Measurements from ENCODE around the gene STUM. TPM values are rescaled to one million over a fixed set of nuclear protein-coding genes. Genes with fewer than 3 reads are reported as not detected.

The STUM gene
- total RNA-seq, 1 donor from 2014 or later, result 0.85 TPM

DNA sequence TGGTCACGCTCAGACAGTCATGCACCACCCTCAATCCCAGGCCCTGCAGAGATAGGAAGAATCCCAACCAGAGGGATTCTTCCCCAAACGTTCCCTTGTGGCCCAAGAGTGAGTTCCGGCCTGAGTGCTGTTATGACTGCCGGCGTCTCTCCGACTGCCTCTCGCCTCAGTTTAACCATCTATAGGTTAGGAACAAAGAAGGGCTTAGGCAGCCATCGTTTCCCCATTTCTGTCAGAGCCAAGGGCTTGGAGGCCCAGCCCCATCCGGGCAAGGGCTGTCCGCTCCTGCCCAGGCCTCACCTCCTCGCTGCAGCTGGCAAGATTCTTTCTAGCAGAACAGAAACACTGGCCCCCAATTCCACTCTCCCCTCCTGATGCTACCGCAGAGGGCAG lies 58.7 kb downstream of the STUM start:
- Histone ChIP-seq H3K27ac (replicated peaks) (no peak overlapping the region), H3K4me1 (peaks cover 59% of the 10 kb centered on the region), H3K36me3 (no peaks in the 10 kb centered on the region), H3K27me3 (ENCODE audit: low read depth) (no peaks in the 10 kb centered on the region), H3K9me3 (replicated peaks) (no peaks in the 10 kb centered on the region), H3K4me3 (no peak overlapping the region)
- no peak for DNase-seq
- intact Hi-C loops (cut with micrococcal nuclease), result loop anchor here (10.0 kb wide), 1 partner anchor 62 kb away; the partner anchor contains the start of gene STUM
- TF ChIP-seq, protein P1, sequence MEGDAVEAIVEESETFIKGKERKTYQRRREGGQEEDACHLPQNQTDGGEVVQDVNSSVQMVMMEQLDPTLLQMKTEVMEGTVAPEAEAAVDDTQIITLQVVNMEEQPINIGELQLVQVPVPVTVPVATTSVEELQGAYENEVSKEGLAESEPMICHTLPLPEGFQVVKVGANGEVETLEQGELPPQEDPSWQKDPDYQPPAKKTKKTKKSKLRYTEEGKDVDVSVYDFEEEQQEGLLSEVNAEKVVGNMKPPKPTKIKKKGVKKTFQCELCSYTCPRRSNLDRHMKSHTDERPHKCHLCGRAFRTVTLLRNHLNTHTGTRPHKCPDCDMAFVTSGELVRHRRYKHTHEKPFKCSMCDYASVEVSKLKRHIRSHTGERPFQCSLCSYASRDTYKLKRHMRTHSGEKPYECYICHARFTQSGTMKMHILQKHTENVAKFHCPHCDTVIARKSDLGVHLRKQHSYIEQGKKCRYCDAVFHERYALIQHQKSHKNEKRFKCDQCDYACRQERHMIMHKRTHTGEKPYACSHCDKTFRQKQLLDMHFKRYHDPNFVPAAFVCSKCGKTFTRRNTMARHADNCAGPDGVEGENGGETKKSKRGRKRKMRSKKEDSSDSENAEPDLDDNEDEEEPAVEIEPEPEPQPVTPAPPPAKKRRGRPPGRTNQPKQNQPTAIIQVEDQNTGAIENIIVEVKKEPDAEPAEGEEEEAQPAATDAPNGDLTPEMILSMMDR (IDR thresholded peaks at IDR 0.05; ENCODE audit: borderline replicate concordance), result no peak

DNA sequence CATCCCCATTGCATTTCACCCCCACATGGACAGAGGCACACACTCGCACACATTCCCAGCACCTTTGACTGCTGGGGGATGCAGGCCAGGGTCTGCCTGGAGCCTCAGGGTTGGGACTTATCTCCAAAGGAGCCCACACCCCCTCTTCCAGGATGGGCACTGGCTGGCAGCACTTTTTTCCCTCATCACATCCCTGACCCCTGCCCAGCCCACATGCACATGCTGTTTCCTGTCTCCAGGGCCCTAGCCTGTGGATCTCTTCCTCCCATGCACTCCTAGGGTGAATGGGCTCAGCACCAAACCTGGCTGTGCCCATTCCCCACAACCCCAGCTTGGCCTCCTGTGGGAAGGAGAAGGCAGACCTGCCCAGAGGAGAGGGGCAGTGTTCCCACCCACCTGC lies 59.3 kb downstream of the STUM start:
- H3K4me3 ChIP-seq, result no peak overlapping the region
- TF ChIP-seq, protein P1 (IDR thresholded peaks at IDR 0.05; ENCODE audit: borderline replicate concordance), result no peak
- H3K27me3 ChIP-seq (ENCODE audit: low read depth), result no peaks in the 10 kb centered on the region
- intact Hi-C loops (cut with micrococcal nuclease), result loop anchor here (10.0 kb wide), 1 partner anchor 63 kb away; the partner anchor contains the start of gene STUM
- no peak overlapping the region for H3K27ac ChIP-seq (replicated peaks)
- peaks cover 53% of the 10 kb centered on the region for H3K4me1 ChIP-seq
- no peaks in the 10 kb centered on the region for H3K9me3 ChIP-seq (replicated peaks)
- DNase-seq, result no peak
- no peaks in the 10 kb centered on the region for H3K36me3 ChIP-seq

DNA sequence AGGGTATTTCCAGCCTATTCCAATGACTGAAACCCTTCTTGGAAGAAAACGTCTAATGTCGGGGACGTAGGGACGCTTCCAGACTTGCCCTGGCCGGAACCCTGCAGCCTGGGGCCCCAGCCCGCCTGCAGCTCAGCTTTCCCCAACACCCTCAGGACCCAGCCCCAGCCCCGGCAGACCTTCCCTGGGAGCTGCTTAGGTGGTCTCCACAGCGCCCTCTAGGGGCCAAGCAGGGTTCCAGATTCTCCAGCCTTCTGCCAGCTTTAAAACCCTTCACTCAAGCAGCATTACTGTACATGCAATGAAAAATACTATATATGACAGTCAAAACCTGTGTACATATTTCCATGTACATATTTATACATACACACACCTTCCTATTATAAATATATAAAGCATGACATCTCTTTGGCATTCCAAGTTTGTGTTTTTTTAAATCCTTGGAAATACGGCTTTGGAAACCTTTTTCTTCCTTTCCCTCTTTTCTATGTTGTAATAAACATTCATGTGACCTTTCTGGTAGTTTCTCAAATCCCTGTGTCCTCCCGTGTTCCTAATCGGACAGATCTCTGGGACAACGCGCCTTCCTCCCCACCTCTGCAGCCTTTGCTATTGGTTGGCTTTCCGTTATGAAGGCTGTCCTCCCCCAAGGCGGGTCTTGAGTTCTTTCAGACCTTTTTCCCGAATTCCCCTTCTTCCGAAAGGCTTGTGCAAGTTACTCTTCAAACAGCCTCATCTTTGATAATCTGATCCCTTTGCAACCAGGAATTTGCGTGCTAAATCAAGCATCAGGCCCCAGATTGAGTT lies 60.3 kb downstream of the STUM start:
- Histone ChIP-seq H3K4me1 (peaks cover 42% of the 10 kb centered on the region), H3K27ac (replicated peaks) (no peak overlapping the region), H3K4me3 (no peak overlapping the region), H3K9me3 (replicated peaks) (no peaks in the 10 kb centered on the region), H3K36me3 (no peaks in the 10 kb centered on the region), H3K27me3 (ENCODE audit: low read depth) (no peaks in the 10 kb centered on the region)
- intact Hi-C loops (cut with micrococcal nuclease), result loop anchor here (10.0 kb wide), 1 partner anchor 64 kb away; the partner anchor contains the start of gene STUM
- TF ChIP-seq, protein P1 (IDR thresholded peaks at IDR 0.05; ENCODE audit: borderline replicate concordance), result peak; percentile 86
- DNase-seq, result peak; percentile 64

DNA sequence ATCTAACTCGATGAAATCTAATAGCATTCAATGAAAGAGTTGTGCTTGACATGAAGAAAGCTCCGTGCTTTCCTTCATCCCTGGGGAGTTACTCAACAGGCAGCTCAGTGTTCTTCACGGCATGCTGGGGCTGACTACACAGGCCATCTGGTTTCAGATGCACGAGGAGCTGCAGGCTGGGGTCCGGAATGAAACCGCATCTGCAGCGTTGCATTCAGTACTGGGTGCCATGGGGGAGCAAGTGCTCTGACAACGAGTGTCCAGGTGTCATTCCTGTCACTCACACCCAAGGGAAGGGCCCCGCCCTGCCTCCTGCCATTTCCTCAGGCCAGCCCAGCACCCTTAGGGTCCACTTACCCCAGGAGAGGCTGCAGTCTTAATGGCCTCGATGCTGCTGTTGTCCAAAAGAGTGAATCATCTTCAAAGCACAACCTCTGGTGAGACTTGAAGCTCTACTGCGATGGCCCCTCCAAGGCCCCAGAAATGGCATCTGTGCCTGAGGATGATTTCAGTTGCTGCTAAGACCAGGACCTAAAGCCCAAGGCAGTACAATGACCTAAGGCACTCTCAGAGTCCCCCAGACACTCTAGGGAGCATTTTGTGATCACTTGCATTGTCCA lies 61.4 kb downstream of the STUM start:
- Histone ChIP-seq H3K36me3 (no peaks in the 10 kb centered on the region), H3K9me3 (replicated peaks) (no peaks in the 10 kb centered on the region), H3K4me1 (peaks cover 32% of the 10 kb centered on the region), H3K27ac (replicated peaks) (no peak overlapping the region), H3K27me3 (ENCODE audit: low read depth) (no peaks in the 10 kb centered on the region), H3K4me3 (no peak overlapping the region)
- DNase-seq, result peak; percentile 38
- TF ChIP-seq, protein P1 (IDR thresholded peaks at IDR 0.05; ENCODE audit: borderline replicate concordance), result no peak
- intact Hi-C loops (cut with micrococcal nuclease), result loop anchor here (10.0 kb wide), 1 partner anchor 65 kb away; the partner anchor contains the start of gene STUM

DNA sequence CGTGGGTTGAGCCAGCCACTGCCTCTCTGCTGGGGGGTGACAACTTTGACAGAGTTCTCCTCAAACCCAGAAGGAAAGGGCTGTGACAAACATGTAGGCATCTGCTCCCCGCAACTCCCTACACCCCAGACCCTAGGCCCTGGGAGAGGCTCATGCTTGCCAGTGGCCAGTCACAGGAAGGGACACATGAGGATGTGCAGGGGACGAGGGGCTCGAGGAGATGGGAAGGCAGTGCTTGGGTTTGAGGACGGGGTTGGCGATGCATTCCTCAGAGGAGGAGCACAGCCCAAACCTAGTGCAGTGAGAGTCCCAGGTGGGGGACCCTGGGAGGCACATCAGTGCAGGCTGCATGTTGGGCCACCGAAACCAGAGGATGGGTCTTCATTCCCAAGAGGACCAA lies 62.1 kb downstream of the STUM start:
- no peak for DNase-seq
- no peaks in the 10 kb centered on the region for H3K36me3 ChIP-seq
- H3K27me3 ChIP-seq (ENCODE audit: low read depth), result no peaks in the 10 kb centered on the region
- peaks cover 26% of the 10 kb centered on the region for H3K4me1 ChIP-seq
- H3K27ac ChIP-seq (replicated peaks), result no peak overlapping the region
- TF ChIP-seq, protein P1 (IDR thresholded peaks at IDR 0.05; ENCODE audit: borderline replicate concordance), result no peak
- H3K4me3 ChIP-seq, result no peak overlapping the region
- H3K9me3 ChIP-seq (replicated peaks), result no peaks in the 10 kb centered on the region
- intact Hi-C loops (cut with micrococcal nuclease), result no loop called here
